ENCODE data around the gene SIRT1.

DNA sequence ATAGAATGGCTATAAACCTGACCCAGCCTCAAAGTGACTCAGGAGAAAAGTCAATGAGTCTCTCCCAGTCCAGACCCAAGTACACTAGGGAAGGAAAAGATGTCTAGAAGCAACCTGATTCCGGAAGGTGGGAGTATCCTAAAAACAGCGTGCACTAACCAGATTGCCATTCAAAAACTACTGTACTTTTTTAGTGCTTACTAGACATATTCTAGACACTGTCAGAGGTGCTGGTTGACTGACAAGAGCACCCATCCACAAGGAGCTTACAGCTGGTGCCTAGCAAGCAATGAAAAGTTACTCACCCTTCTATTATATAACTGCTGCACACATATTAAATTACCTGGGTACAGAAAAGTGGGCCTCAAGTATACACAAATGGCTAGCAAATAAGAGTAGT, 81.0 kb downstream of the SIRT1 start:
- TF ChIP-seq, protein P1, sequence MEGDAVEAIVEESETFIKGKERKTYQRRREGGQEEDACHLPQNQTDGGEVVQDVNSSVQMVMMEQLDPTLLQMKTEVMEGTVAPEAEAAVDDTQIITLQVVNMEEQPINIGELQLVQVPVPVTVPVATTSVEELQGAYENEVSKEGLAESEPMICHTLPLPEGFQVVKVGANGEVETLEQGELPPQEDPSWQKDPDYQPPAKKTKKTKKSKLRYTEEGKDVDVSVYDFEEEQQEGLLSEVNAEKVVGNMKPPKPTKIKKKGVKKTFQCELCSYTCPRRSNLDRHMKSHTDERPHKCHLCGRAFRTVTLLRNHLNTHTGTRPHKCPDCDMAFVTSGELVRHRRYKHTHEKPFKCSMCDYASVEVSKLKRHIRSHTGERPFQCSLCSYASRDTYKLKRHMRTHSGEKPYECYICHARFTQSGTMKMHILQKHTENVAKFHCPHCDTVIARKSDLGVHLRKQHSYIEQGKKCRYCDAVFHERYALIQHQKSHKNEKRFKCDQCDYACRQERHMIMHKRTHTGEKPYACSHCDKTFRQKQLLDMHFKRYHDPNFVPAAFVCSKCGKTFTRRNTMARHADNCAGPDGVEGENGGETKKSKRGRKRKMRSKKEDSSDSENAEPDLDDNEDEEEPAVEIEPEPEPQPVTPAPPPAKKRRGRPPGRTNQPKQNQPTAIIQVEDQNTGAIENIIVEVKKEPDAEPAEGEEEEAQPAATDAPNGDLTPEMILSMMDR (conservative IDR thresholded peaks at IDR 0.05; ENCODE audit: low read length), result no peak
- no peak for TF ChIP-seq EZH2phosphoT487 (IDR thresholded peaks at IDR 0.05; ENCODE audit: borderline replicate concordance, low read depth, low read length)
